ENCODE data around the gene TRIP6.

TRIP6 gene

GRCh38 chr7:100894860-100895700 lies 27.9 kb downstream of the TRIP6 start (continued):
- TF ChIP-seq ZNF580 (tag by site-specific recombination; IDR thresholded peaks at IDR 0.05) (no peak), ZNF692 (tag by site-specific recombination; IDR thresholded peaks at IDR 0.05) (no peak), ZNF549 (tag by site-specific recombination; IDR thresholded peaks at IDR 0.05) (no peak), PRDM2 (tag by site-specific recombination; IDR thresholded peaks at IDR 0.05; ENCODE audit: borderline replicate concordance) (no peak), ZNF596 (tag by site-specific recombination; IDR thresholded peaks at IDR 0.05) (no peak), ZNF302 (tag by site-specific recombination; IDR thresholded peaks at IDR 0.05; ENCODE audit: low read depth) (no peak), ZSCAN16 (tag by site-specific recombination; IDR thresholded peaks at IDR 0.05) (no peak), SP2 (tag by site-specific recombination; IDR thresholded peaks at IDR 0.05) (peak; percentile 40; the same call in 1 of the 2 replicates), PATZ1 (tag by site-specific recombination; IDR thresholded peaks at IDR 0.05) (peak; percentile 98), ZNF768 (tag by site-specific recombination; IDR thresholded peaks at IDR 0.05) (no peak), ELK4 (IDR thresholded peaks at IDR 0.05; ENCODE audit: borderline replicate concordance, low read depth, low read length) (no peak), ZNF18 (tag by site-specific recombination; IDR thresholded peaks at IDR 0.05) (0 out of 2 replicates have a peak, but pooled peaks have one; percentile 14), ZNF747 (tag by site-specific recombination; IDR thresholded peaks at IDR 0.05) (no peak), ZNF76 (tag by site-specific recombination; IDR thresholded peaks at IDR 0.05; ENCODE audit: borderline replicate concordance, low read depth) (no peak), TCF7L2 (IDR thresholded peaks at IDR 0.05; ENCODE audit: borderline replicate concordance, low read depth, low read length) (no peak), ZBTB11 (tag by site-specific recombination; conservative IDR thresholded peaks at IDR 0.05; ENCODE audit: low read depth) (no peak), ZNF660 (tag by site-specific recombination; IDR thresholded peaks at IDR 0.05) (no peak), ZNF792 (tag by site-specific recombination; IDR thresholded peaks at IDR 0.05) (no peak), PRDM6 (tag by site-specific recombination; IDR thresholded peaks at IDR 0.05) (no peak), ZNF239 (tag by site-specific recombination; IDR thresholded peaks at IDR 0.05) (no peak)
